Loucy (cell line): ENCODE results near the gene TNFSF12.

ENCODE experiments used
- H2AFZ ChIP-seq: fragments of 200-600 bp; sonication (generic); 2 replicates; pipeline ENCODE4 v1.6.0; 2016; ENCODE audit warnings: antibody characterized with exemption, mild to moderate bottlenecking, low read length, moderate library complexity
- H3F3A ChIP-seq: fragments of 200-600 bp; 2 replicates; pipeline ENCODE4 v1.6.0; 2016; ENCODE audit warnings: antibody characterized with exemption, low read depth, mild to moderate bottlenecking
- H3K27me3 ChIP-seq: fragments of 200-600 bp; sonication (generic); 2 replicates; pipeline ENCODE4 v1.6.1; 2014; ENCODE audit warnings: low read length, mild to moderate bottlenecking; ENCODE audit not compliant: insufficient read depth, poor library complexity, severe bottlenecking
- H3K36me3 ChIP-seq: fragments of 200-600 bp; sonication (generic); 2 replicates; pipeline ENCODE4 v1.6.1; 2016; ENCODE audit warnings: low read length; ENCODE audit not compliant: insufficient read depth
- H3K4me1 ChIP-seq: fragments of 200-600 bp; sonication (generic); 2 replicates; pipeline ENCODE4 v1.5.1; 2014; ENCODE audit warnings: low read length, mild to moderate bottlenecking; ENCODE audit not compliant: insufficient read depth, poor library complexity, severe bottlenecking
- H3K4me2 ChIP-seq: fragments of 200-600 bp; sonication (generic); 2 replicates; pipeline ENCODE4 v1.6.0; 2014; ENCODE audit warnings: antibody characterized with exemption, low read length, low read depth, mild to moderate bottlenecking; ENCODE audit not compliant: poor library complexity, severe bottlenecking
- H3K4me3 ChIP-seq: fragments of 200-600 bp; sonication (generic); 2 replicates; pipeline ENCODE4 v1.5.1; 2014; ENCODE audit warnings: low read length, mild to moderate bottlenecking, mixed read lengths; ENCODE audit not compliant: poor library complexity, severe bottlenecking
- H3K79me2 ChIP-seq: fragments of 200-600 bp; sonication (generic); 2 replicates; pipeline ENCODE4 v1.6.1; 2014; ENCODE audit warnings: low read length; ENCODE audit not compliant: insufficient read depth
- H3K9ac ChIP-seq: fragments of 200-600 bp; sonication (generic); 2 replicates; pipeline ENCODE4 v1.6.0; 2014; ENCODE audit warnings: mild to moderate bottlenecking, low read depth, low read length, moderate library complexity; ENCODE audit not compliant: poor library complexity, severe bottlenecking
- H3K9me2 ChIP-seq: fragments of 200-600 bp; sonication (generic); replicated peaks from 2 replicates; pipeline ENCODE4 v1.6.1; 2016; ENCODE audit warnings: low read depth, low read length, mixed read lengths
- H3K9me3 ChIP-seq: fragments of 200-600 bp; sonication (generic); 2 replicates; pipeline ENCODE4 v1.6.1; 2014; ENCODE audit warnings: mild to moderate bottlenecking, antibody characterized with exemption, low read length, low read depth; ENCODE audit not compliant: insufficient read depth
- H4K20me1 ChIP-seq: fragments of 200-600 bp; sonication (generic); 2 replicates; pipeline ENCODE4 v1.6.0; 2014; ENCODE audit warnings: antibody characterized with exemption, low read length, mild to moderate bottlenecking; ENCODE audit not compliant: insufficient read depth, poor library complexity, severe bottlenecking
- CTCF ChIP-seq: fragments of 200-600 bp; sonication (generic); conservative IDR thresholded peaks from 2 replicates; pipeline ENCODE4 v1.5.1; 2014; ENCODE audit warnings: mild to moderate bottlenecking, antibody characterized with exemption, low read length
- EZH2phosphoT487 ChIP-seq: fragments of 200-600 bp; IDR thresholded peaks from 2 replicates; pipeline ENCODE4 v1.6.1; 2018; ENCODE audit warnings: antibody characterized with exemption, mild to moderate bottlenecking, moderate library complexity, borderline replicate concordance

TNFSF12 gene

GRCh38 chr17:7589204-7589868, 40.5 kb downstream of the TNFSF12 start:
- Histone ChIP-seq H3K9ac (no peak overlapping the region), H3K4me2 (no peak overlapping the region), H3K36me3 (peaks cover 38% of the 10 kb centered on the region; the same call in 1 of the 2 replicates), H4K20me1 (no peaks in the 10 kb centered on the region), H3K9me3 (no peaks in the 10 kb centered on the region), H3K27me3 (no peaks in the 10 kb centered on the region), H2AFZ (no peak overlapping the region), H3K79me2 (peaks cover 20% of the 10 kb centered on the region), H3F3A (no peaks in the 10 kb centered on the region), H3K4me3 (no peak overlapping the region), H3K4me1 (peaks cover 6% of the 10 kb centered on the region), H3K9me2 (no peaks in the 10 kb centered on the region)
- no peak for TF ChIP-seq CTCF
- no peak for TF ChIP-seq EZH2phosphoT487

- Histone ChIP-seq H3K36me3 (peaks cover 43% of the 10 kb centered on the region; the same call in 1 of the 2 replicates), H3K9me3 (no peaks in the 10 kb centered on the region), H3K4me2 (no peak within 1 kb of the TSS), H4K20me1 (no peaks in the 10 kb centered on the region), H3K27me3 (no peaks in the 10 kb centered on the region), H3K79me2 (peaks cover 13% of the 10 kb centered on the region; the same call in 1 of the 2 replicates), H3K4me1 (no peaks in the 10 kb centered on the region), H3K4me3 (no peak within 1 kb of the TSS), H3K9me2 (no peaks in the 10 kb centered on the region), H3K9ac (no peak within 1 kb of the TSS), H2AFZ (no peak within 1 kb of the TSS), H3F3A (no peaks in the 10 kb centered on the region)
- TF ChIP-seq CTCF (no peak), EZH2phosphoT487 (no peak)
These were observed 41.2 kb downstream of the TNFSF12 start, which contains the start of gene SOX15 for GRCh38 chr17:7589891-7590691. Gene SOX15, minus strand, starts transcription at chr17:7590094. Its CDS starts 418 bp downstream, at chr17:7589676.

- Histone ChIP-seq H2AFZ (no peak overlapping the region), H3K4me1 (no peaks in the 10 kb centered on the region), H3K9me2 (no peaks in the 10 kb centered on the region), H4K20me1 (no peaks in the 10 kb centered on the region), H3F3A (no peaks in the 10 kb centered on the region), H3K9ac (no peak overlapping the region), H3K36me3 (peaks cover 49% of the 10 kb centered on the region; the same call in 1 of the 2 replicates), H3K4me2 (no peak overlapping the region), H3K79me2 (peaks cover 7% of the 10 kb centered on the region; the same call in 1 of the 2 replicates), H3K9me3 (no peaks in the 10 kb centered on the region), H3K4me3 (no peak overlapping the region), H3K27me3 (no peaks in the 10 kb centered on the region)
- TF ChIP-seq EZH2phosphoT487 (no peak), CTCF (no peak)
These were observed 41.9 kb downstream of the TNFSF12 start for GRCh38 chr17:7590743-7591142.
